GM04504 (cell line): ENCODE data around the gene CMYA5.
"Not testable (repeated sequence)": the region's sequence is repeated elsewhere in the genome, so short reads cannot be mapped to it uniquely, and the experiment has no call there.

Experiments used
- DNase-seq: peaks from one replicate; pipeline ENCODE4 v3.0.0-alpha.2; 2012; ENCODE audit warnings: low read depth

Gene CMYA5

GRCh38 chr5:79750611-79751510 lies 61.2 kb downstream of the CMYA5 start:
- DNase-seq = no peak

- no peak for DNase-seq
These were observed 63.5 kb downstream of the CMYA5 start for GRCh38 chr5:79753092-79753491.

DNA sequence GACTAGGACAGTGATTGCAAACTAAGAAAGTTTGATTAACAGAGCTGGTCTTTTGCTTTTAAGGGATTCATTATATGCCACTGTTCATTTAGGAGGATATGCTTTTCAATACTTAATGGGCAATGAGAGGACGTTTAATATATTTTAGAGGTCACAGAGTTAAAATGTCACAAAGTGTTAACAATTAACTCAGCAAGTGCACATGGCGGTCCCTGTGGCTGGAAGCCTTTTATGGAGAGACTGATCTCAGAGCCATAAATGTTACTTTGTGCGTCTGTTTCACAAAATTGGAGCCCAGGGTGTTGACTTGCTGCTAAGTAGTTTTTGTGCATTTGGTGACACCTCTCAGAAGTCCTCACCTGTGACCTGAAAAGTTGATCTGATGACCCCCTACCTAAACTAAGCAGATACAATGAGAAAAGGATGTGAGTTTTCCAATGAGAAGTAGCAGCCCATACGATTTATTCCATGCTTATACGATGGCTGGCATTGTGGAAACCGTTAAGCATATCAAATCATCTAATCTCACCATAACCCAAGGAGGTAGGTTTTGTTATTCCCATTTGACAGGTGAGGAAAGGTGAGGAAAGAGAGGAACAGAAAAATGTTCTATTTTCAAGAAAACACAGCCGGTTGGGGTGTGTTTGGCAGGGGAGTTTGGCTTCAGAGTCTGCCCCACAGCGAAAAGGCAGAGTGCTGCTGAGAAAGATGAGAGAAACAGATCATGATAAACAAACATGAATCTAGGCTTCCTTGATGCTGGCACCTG lies 64.4 kb downstream of the CMYA5 start:
- no peak for DNase-seq

- DNase-seq = no peak
These were observed 65.4 kb downstream of the CMYA5 start for GRCh38 chr5:79754865-79755555.

GRCh38 chr5:79756076-79756475 lies 66.4 kb downstream of the CMYA5 start:
- DNase-seq = no peak

- peak; percentile 77 for DNase-seq
These were observed 69.8 kb downstream of the CMYA5 start for GRCh38 chr5:79759436-79759835.

GRCh38 chr5:79759848-79760247 lies 70.2 kb downstream of the CMYA5 start:
- DNase-seq = no peak

- no peak for DNase-seq
These were observed 73.3 kb downstream of the CMYA5 start for GRCh38 chr5:79762929-79763328.

DNA sequence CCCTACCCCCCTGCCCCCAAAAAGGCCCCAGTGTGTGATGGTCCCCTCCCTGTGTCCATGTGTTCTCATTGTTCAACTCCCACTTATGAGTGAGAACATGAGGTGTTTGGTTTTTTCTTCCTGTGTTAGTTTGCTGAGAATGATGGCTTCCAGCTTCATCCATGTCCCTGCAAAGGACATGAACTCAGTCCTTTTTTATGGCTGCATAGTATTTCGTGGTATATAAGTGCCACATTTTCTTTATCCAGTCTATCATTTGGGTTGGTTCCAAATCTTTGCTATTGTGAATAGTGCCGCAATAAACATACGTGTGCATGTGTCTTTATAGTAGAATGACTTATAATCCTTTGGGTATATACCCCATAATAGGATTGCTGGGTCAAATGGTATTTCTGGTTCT lies 74.5 kb downstream of the CMYA5 start:
- DNase-seq = not testable (repeated sequence)

- peak; percentile 95 for DNase-seq
These were observed 81.8 kb downstream of the CMYA5 start for GRCh38 chr5:79771387-79771786.

DNA sequence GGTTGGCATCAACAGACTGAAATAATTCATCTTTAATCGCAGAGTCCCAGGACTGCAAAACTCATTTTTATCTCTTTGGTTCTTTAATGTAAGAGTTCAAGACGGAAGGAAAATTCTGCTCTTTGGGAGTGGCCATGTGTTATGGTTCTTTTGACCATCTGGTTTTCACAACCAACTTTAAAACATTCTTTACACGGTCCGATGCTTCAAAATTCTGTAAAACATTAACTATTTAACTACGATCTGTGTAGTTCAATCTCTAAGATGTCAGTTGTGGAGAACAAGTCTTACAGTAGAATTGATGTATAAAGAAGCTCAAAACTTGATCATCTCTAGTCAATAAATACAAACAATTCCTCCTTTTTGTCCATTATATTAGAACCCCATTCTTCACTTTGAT lies 83.0 kb downstream of the CMYA5 start:
- no peak for DNase-seq

DNA sequence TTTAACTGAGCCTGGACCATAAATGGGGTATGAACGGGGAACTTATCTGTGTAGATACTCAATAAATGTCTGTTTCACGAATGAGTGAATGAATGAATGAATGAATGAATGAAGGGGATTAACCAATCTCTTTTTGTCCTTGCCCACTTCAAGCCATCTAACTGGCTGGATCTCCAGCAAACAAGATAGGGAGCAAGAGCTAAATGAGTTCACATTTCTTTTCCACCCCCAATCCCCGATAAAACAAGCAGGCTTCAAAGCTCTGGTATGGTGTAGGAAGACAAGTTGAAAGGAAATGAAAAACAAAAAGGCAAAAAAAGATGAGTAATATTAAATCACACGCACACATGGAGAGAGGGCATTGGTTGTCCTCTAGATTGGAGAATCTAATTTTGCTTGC lies 84.0 kb downstream of the CMYA5 start:
- no peak for DNase-seq

- peak; percentile 21 for DNase-seq
These were observed 84.7 kb downstream of the CMYA5 start for GRCh38 chr5:79774171-79774854.

DNA sequence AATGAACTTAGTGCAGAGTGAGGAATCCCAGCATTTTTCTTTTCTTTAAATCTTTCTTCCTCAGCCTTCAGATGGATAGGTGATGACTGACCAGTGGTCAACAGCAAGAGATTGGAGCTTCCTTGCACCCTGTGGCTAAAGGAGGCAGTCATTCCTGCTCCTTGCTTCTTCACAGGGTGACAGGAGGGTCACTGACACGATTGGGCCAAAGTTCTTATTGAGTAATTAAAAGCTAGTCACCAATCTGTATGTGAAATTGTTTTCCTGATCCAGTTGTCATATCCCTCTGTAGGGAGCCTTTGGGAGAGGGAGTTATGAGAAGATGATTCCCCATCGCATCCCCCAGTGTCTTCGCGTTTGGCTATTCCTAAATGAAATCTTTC lies 85.2 kb downstream of the CMYA5 start:
- DNase-seq = no peak

DNA sequence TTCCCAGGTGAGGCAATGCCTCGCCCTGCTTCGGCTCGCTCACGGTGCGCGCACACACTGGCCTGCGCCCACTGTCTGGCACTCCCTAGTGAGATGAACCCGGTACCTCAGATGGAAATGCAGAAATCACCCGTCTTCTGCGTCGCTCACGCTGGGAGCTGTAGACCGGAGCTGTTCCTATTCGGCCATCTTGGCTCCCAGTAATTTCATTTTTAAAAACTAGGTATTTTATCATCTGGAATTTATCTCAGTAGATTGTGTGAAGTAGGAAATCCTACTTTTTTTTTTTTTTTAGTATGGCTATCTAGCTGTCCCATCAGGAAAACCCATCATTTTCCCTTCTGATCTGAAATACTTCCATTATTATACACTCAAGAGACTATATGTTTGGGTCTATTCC lies 95.1 kb downstream of the CMYA5 start:
- DNase-seq = not testable (repeated sequence)

DNA sequence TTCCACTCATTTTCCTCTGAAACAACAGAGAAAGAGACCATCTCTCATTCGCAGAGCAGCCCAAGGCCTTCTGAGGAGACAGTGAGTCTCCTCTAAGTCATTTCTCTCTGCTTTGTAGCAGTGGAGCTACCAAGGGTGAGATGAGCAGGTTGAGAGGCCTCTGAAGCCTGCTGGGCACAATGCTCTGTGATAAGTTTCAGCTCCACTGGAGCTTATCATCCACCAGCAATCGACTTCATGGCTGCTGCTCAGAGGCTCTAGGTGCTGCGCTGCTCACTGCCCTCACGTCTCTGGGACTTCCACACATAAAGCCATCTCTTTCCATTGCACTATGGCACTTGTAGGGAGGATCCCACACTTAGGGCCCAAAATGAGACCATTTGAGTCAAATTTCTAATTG lies 96.3 kb downstream of the CMYA5 start:
- no peak for DNase-seq

DNA sequence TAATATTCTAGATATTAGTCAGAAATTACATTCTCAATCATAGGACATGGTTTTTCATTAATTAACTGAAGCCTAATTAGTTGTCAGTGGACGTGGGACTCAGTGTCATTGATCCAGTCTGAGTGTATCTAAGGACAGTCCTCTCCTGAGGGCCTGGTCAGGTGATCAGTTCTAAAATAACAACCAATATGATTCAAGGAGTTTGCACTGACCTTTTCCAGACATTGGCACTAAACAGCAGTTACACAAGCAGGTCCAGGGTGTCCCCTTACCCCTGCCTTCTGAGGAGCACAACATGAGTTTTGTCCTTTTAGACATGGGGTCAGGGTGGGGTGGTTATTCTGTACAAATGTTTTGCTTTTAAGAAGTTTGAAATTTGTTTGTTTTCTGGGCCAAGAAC lies 97.8 kb downstream of the CMYA5 start:
- DNase-seq = no peak

GRCh38 chr5:79791843-79792242 lies 102.2 kb downstream of the CMYA5 start:
- DNase-seq = no peak

- DNase-seq = no peak
These were observed 102.8 kb downstream of the CMYA5 start for GRCh38 chr5:79792463-79792862.

DNA sequence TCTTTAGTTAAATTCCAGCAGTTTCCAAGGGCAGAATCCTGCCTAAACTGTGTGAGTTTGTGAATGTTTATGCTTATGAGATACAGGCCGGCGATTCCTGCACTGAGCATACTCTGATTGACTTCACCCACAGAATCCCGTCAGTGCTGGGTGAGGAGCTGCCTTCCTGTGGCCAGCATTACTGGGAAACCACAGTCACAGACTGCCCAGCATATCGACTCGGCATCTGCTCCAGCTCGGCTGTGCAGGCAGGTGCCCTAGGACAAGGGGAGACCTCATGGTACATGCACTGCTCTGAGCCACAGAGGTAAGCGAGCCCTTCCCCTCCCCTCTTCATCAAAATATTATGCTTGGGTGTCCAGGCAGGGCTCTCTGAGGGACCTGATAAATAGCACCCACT lies 103.7 kb downstream of the CMYA5 start:
- DNase-seq = no peak

DNA sequence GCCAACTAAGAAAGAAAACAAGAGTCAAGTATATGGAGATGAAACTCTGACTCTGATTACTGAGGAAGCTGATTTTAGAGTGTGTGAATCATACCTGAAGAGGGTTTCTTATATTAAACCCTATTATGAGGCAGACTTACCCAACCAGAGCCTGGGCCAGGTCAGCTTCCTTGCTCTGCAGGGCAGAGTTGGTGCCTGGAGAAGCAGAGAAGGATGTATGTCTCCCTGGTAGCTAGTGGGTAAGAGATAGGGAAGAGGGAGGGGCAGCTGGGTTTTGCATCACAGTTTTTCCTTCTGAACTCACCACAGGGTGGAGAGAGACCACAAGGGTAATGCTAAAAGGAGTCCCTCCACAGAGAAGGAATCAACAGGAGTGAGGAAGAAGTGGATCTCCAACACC lies 104.1 kb downstream of the CMYA5 start:
- no peak for DNase-seq

GRCh38 chr5:79794347-79794746 lies 104.7 kb downstream of the CMYA5 start:
- DNase-seq = no peak
